Measurements from ENCODE around the gene TEKTIP1.

Gene TEKTIP1

GRCh38 chr19:3538965-3539755 is at the start of gene TEKTIP1:
Gene TEKTIP1, plus strand, starts transcription at chr19:3539174. Its CDS starts 4 bp downstream, at chr19:3539178.
- no peak for DNase-seq (ENCODE audit: low read depth)

GRCh38 chr19:3491396-3492119 is 47.4 kb upstream of the TEKTIP1 start:
- no peak for DNase-seq (ENCODE audit: low read depth)

- DNase-seq (ENCODE audit: low read depth) = no peak
Measured at GRCh38 chr19:3492131-3492839, 46.7 kb upstream of the TEKTIP1 start.

GRCh38 chr19:3492919-3493318 is 46.1 kb upstream of the TEKTIP1 start:
- no peak for DNase-seq (ENCODE audit: low read depth)

- DNase-seq (ENCODE audit: low read depth) = no peak
Measured at GRCh38 chr19:3493651-3494050, 45.3 kb upstream of the TEKTIP1 start.

GRCh38 chr19:3494051-3494450 is 44.9 kb upstream of the TEKTIP1 start:
- no peak for DNase-seq (ENCODE audit: low read depth)

- no peak for DNase-seq (ENCODE audit: low read depth)
Measured at GRCh38 chr19:3494559-3494958, 44.4 kb upstream of the TEKTIP1 start.

- no peak for DNase-seq (ENCODE audit: low read depth)
Measured at GRCh38 chr19:3496392-3497273, 42.3 kb upstream of the TEKTIP1 start.

- no peak for DNase-seq (ENCODE audit: low read depth)
Measured at GRCh38 chr19:3497757-3498520, 41.0 kb upstream of the TEKTIP1 start.

GRCh38 chr19:3499738-3500428 is 39.1 kb upstream of the TEKTIP1 start:
- no peak for DNase-seq (ENCODE audit: low read depth)

- peak; percentile 90 for DNase-seq (ENCODE audit: low read depth)
Measured at GRCh38 chr19:3500429-3501101, 38.4 kb upstream of the TEKTIP1 start, which contains the start of gene DOHH. Gene DOHH, minus strand, starts transcription at chr19:3500674. Its CDS starts 3,860 bp downstream, at chr19:3496814.

- no peak for DNase-seq (ENCODE audit: low read depth)
Measured at GRCh38 chr19:3501780-3502179, 37.2 kb upstream of the TEKTIP1 start.

- DNase-seq (ENCODE audit: low read depth) = no peak
Measured at GRCh38 chr19:3503036-3503572, 35.9 kb upstream of the TEKTIP1 start.

GRCh38 chr19:3504735-3505134 is 34.2 kb upstream of the TEKTIP1 start:
- DNase-seq (ENCODE audit: low read depth) = no peak

- DNase-seq (ENCODE audit: low read depth) = peak; percentile 100
Measured at GRCh38 chr19:3505598-3506383, 33.2 kb upstream of the TEKTIP1 start, which contains the start of gene FZR1. Gene FZR1, plus strand, starts transcription at chr19:3506311. Its CDS starts 16,679 bp downstream, at chr19:3522990.

- DNase-seq (ENCODE audit: low read depth) = no peak
Measured at GRCh38 chr19:3506384-3507340, 32.3 kb upstream of the TEKTIP1 start.
